ENCODE results near the gene FMN1. TPM values are rescaled to one million over a fixed set of nuclear protein-coding genes. Genes with fewer than 3 reads are reported as not detected.
A peak's percentile ranks its signal among the peaks of the same experiment; 100 is the strongest.

FMN1 gene
- polyA plus RNA-seq, 2 donors = 1.0 to 2.1 TPM

GRCh38 chr15:32723171-32723948 is 471.2 kb downstream of the FMN1 start:
- H3K9me3 ChIP-seq (ENCODE audit: control insufficient read depth in 2 of 2, insufficient read depth in 1 of 2, low read depth in 1 of 2, low read length in 1 of 2) = no peaks in the 10 kb centered on the region
- no peak overlapping the region for H3K27ac ChIP-seq (ENCODE audit: low read depth in 2 of 2, low read length in 1 of 2)
- no peaks in the 10 kb centered on the region for H3K36me3 ChIP-seq (ENCODE audit: control insufficient read depth in 2 of 2, insufficient read depth in 2 of 2, low read length in 1 of 2)
- peaks cover 0 to 9% of the 10 kb centered on the region in 2 donors for H3K4me1 ChIP-seq (ENCODE audit: control insufficient read depth in 2 of 2, insufficient read depth in 2 of 2, low read length in 1 of 2)
- no peak overlapping the region for H3K4me3 ChIP-seq (ENCODE audit: low read depth in 1 of 2, low read length in 2 of 2)
- H3K27me3 ChIP-seq (ENCODE audit: control insufficient read depth in 1 of 2, insufficient read depth in 2 of 2, low read length in 2 of 2) = peaks cover 0 to 13% of the 10 kb centered on the region in 2 donors
- 61 to 77% methylated on average over 2 of the region's 2 CpGs for WGBS, 2 donors

- Histone ChIP-seq H3K9me3 (ENCODE audit: control insufficient read depth in 2 of 2, insufficient read depth in 1 of 2, low read depth in 1 of 2, low read length in 1 of 2) (peaks cover 0 to 4% of the 10 kb centered on the region in 2 donors), H3K27me3 (ENCODE audit: control insufficient read depth in 1 of 2, insufficient read depth in 2 of 2, low read length in 2 of 2) (peaks cover 3 to 23% of the 10 kb centered on the region in 2 donors), H3K36me3 (ENCODE audit: control insufficient read depth in 2 of 2, insufficient read depth in 2 of 2, low read length in 1 of 2) (no peaks in the 10 kb centered on the region), H3K4me3 (ENCODE audit: low read depth in 1 of 2, low read length in 2 of 2) (no peak overlapping the region), H3K4me1 (ENCODE audit: control insufficient read depth in 2 of 2, insufficient read depth in 2 of 2, low read length in 1 of 2) (peaks cover 0 to 19% of the 10 kb centered on the region in 2 donors), H3K27ac (ENCODE audit: low read depth in 2 of 2, low read length in 1 of 2) (no peak overlapping the region)
These were observed 472.4 kb downstream of the FMN1 start for GRCh38 chr15:32722136-32722535.

- Histone ChIP-seq H3K27ac (ENCODE audit: low read depth in 2 of 2, low read length in 1 of 2) (no peak overlapping the region), H3K9me3 (ENCODE audit: control insufficient read depth in 2 of 2, insufficient read depth in 1 of 2, low read depth in 1 of 2, low read length in 1 of 2) (peaks cover 0 to 4% of the 10 kb centered on the region in 2 donors), H3K4me1 (ENCODE audit: control insufficient read depth in 2 of 2, insufficient read depth in 2 of 2, low read length in 1 of 2) (peaks cover 0 to 19% of the 10 kb centered on the region in 2 donors), H3K36me3 (ENCODE audit: control insufficient read depth in 2 of 2, insufficient read depth in 2 of 2, low read length in 1 of 2) (no peaks in the 10 kb centered on the region), H3K4me3 (ENCODE audit: low read depth in 1 of 2, low read length in 2 of 2) (no peak overlapping the region), H3K27me3 (ENCODE audit: control insufficient read depth in 1 of 2, insufficient read depth in 2 of 2, low read length in 2 of 2) (peaks cover 3 to 23% of the 10 kb centered on the region in 2 donors)
- WGBS, 2 donors = 78 to 82% methylated on average over 6 of the region's 6 CpGs
These were observed 472.9 kb downstream of the FMN1 start for GRCh38 chr15:32721596-32721995.

- H3K36me3 ChIP-seq (ENCODE audit: control insufficient read depth in 2 of 2, insufficient read depth in 2 of 2, low read length in 1 of 2) = no peaks in the 10 kb centered on the region
- peaks cover 0 to 4% of the 10 kb centered on the region in 2 donors for H3K9me3 ChIP-seq (ENCODE audit: control insufficient read depth in 2 of 2, insufficient read depth in 1 of 2, low read depth in 1 of 2, low read length in 1 of 2)
- H3K4me1 ChIP-seq (ENCODE audit: control insufficient read depth in 2 of 2, insufficient read depth in 2 of 2, low read length in 1 of 2) = peaks cover 0 to 19% of the 10 kb centered on the region in 2 donors
- 4% methylated on average over 59 to 70 of the region's 70 CpGs for WGBS, 2 donors
- H3K27me3 ChIP-seq (ENCODE audit: control insufficient read depth in 1 of 2, insufficient read depth in 2 of 2, low read length in 2 of 2) = peaks cover 7 to 27% of the 10 kb centered on the region in 2 donors
- peak overlapping the region; percentile 35 to 57 for H3K4me3 ChIP-seq (ENCODE audit: low read depth in 1 of 2, low read length in 2 of 2)
- peak overlapping the region; percentile 17 to 42 for H3K27ac ChIP-seq (ENCODE audit: low read depth in 2 of 2, low read length in 1 of 2)
These were observed 475.4 kb downstream of the FMN1 start for GRCh38 chr15:32718821-32719716.

GRCh38 chr15:32718227-32718820 is 476.2 kb downstream of the FMN1 start:
- H3K27ac ChIP-seq (ENCODE audit: low read depth in 2 of 2, low read length in 1 of 2) = peak overlapping the region; percentile 42 to 78
- no peaks in the 10 kb centered on the region for H3K36me3 ChIP-seq (ENCODE audit: control insufficient read depth in 2 of 2, insufficient read depth in 2 of 2, low read length in 1 of 2)
- peak overlapping the region; percentile 35 to 57 for H3K4me3 ChIP-seq (ENCODE audit: low read depth in 1 of 2, low read length in 2 of 2)
- peaks cover 7 to 27% of the 10 kb centered on the region in 2 donors for H3K27me3 ChIP-seq (ENCODE audit: control insufficient read depth in 1 of 2, insufficient read depth in 2 of 2, low read length in 2 of 2)
- peaks cover 0 to 4% of the 10 kb centered on the region in 2 donors for H3K9me3 ChIP-seq (ENCODE audit: control insufficient read depth in 2 of 2, insufficient read depth in 1 of 2, low read depth in 1 of 2, low read length in 1 of 2)
- peaks cover 0 to 19% of the 10 kb centered on the region in 2 donors for H3K4me1 ChIP-seq (ENCODE audit: control insufficient read depth in 2 of 2, insufficient read depth in 2 of 2, low read length in 1 of 2)
- 4% methylated on average over 50 to 60 of the region's 60 CpGs for WGBS, 2 donors

GRCh38 chr15:32717426-32718226 is 476.9 kb downstream of the FMN1 start, which contains the start of gene GREM1:
Gene GREM1, plus strand, starts transcription at chr15:32718004. Its CDS starts 12,687 bp downstream, at chr15:32730691.
- H3K4me3 ChIP-seq (ENCODE audit: low read depth in 1 of 2, low read length in 2 of 2) = peak within 1 kb of the TSS; percentile 35 to 57
- peak within 1 kb of the TSS; percentile 47 to 78 for H3K27ac ChIP-seq (ENCODE audit: low read depth in 2 of 2, low read length in 1 of 2)

GRCh38 chr15:32716915-32717425 is 477.5 kb downstream of the FMN1 start:
- WGBS, 2 donors = 15% methylated on average over 21 of the region's 21 CpGs
- H3K27me3 ChIP-seq (ENCODE audit: control insufficient read depth in 1 of 2, insufficient read depth in 2 of 2, low read length in 2 of 2) = peaks cover 7 to 29% of the 10 kb centered on the region in 2 donors
- peaks cover 0 to 19% of the 10 kb centered on the region in 2 donors for H3K4me1 ChIP-seq (ENCODE audit: control insufficient read depth in 2 of 2, insufficient read depth in 2 of 2, low read length in 1 of 2)
- H3K4me3 ChIP-seq (ENCODE audit: low read depth in 1 of 2, low read length in 2 of 2) = peak overlapping the region; percentile 33 to 35
- peaks cover 0 to 4% of the 10 kb centered on the region in 2 donors for H3K9me3 ChIP-seq (ENCODE audit: control insufficient read depth in 2 of 2, insufficient read depth in 1 of 2, low read depth in 1 of 2, low read length in 1 of 2)
- no peaks in the 10 kb centered on the region for H3K36me3 ChIP-seq (ENCODE audit: control insufficient read depth in 2 of 2, insufficient read depth in 2 of 2, low read length in 1 of 2)
- H3K27ac ChIP-seq (ENCODE audit: low read depth in 2 of 2, low read length in 1 of 2) = peak overlapping the region in 1 of 2 donors; percentile 78

More at GRCh38 chr15:32717426-32718226, 476.9 kb downstream of the FMN1 start, which contains the start of gene GREM1:
- Histone ChIP-seq H3K36me3 (ENCODE audit: control insufficient read depth in 2 of 2, insufficient read depth in 2 of 2, low read length in 1 of 2) (no peaks in the 10 kb centered on the region), H3K27me3 (ENCODE audit: control insufficient read depth in 1 of 2, insufficient read depth in 2 of 2, low read length in 2 of 2) (peaks cover 7 to 27% of the 10 kb centered on the region in 2 donors), H3K9me3 (ENCODE audit: control insufficient read depth in 2 of 2, insufficient read depth in 1 of 2, low read depth in 1 of 2, low read length in 1 of 2) (peaks cover 0 to 4% of the 10 kb centered on the region in 2 donors), H3K4me1 (ENCODE audit: control insufficient read depth in 2 of 2, insufficient read depth in 2 of 2, low read length in 1 of 2) (peaks cover 0 to 19% of the 10 kb centered on the region in 2 donors)
- 3% methylated on average over 55 to 99 of the region's 99 CpGs for WGBS, 2 donors

- Histone ChIP-seq H3K27ac (ENCODE audit: low read depth in 2 of 2, low read length in 1 of 2) (no peak overlapping the region), H3K27me3 (ENCODE audit: control insufficient read depth in 1 of 2, insufficient read depth in 2 of 2, low read length in 2 of 2) (peaks cover 7 to 29% of the 10 kb centered on the region in 2 donors), H3K36me3 (ENCODE audit: control insufficient read depth in 2 of 2, insufficient read depth in 2 of 2, low read length in 1 of 2) (no peaks in the 10 kb centered on the region), H3K4me1 (ENCODE audit: control insufficient read depth in 2 of 2, insufficient read depth in 2 of 2, low read length in 1 of 2) (peaks cover 0 to 19% of the 10 kb centered on the region in 2 donors), H3K4me3 (ENCODE audit: low read depth in 1 of 2, low read length in 2 of 2) (no peak overlapping the region), H3K9me3 (ENCODE audit: control insufficient read depth in 2 of 2, insufficient read depth in 1 of 2, low read depth in 1 of 2, low read length in 1 of 2) (peaks cover 0 to 4% of the 10 kb centered on the region in 2 donors)
- 34 to 37% methylated on average over 13 of the region's 13 CpGs for WGBS, 2 donors
These were observed 478.1 kb downstream of the FMN1 start for GRCh38 chr15:32716216-32716914.

Data from esophagus (tissue), 2 donors.